SH-SY5Y (cell line): Measurements from ENCODE around the gene KEAP1.

Source experiments
- GATA2 ChIP-seq: IDR thresholded peaks from 2 replicates; pipeline ENCODE4 v1.6.1; 2011; ENCODE audit warnings: mild to moderate bottlenecking, low read depth, low read length
- GATA3 ChIP-seq: IDR thresholded peaks from 2 replicates; pipeline ENCODE4 v1.6.1; 2011; ENCODE audit warnings: low read depth, mild to moderate bottlenecking, low read length, moderate library complexity

GRCh38 chr19:10519421-10519820 is 16.3 kb upstream of the KEAP1 start:
- no peak for TF ChIP-seq GATA2
- TF ChIP-seq GATA3, result no peak
